GM19240 (cell line): ENCODE measurements around the gene CIAO3.
A peak's percentile ranks its signal among the peaks of the same experiment; 100 is the strongest.

Experiments
- DNase-seq: peaks from one replicate; pipeline ENCODE4 v3.0.0; 2011; ENCODE audit warnings: low spot score; ENCODE audit not compliant: insufficient read length

The CIAO3 gene

DNA sequence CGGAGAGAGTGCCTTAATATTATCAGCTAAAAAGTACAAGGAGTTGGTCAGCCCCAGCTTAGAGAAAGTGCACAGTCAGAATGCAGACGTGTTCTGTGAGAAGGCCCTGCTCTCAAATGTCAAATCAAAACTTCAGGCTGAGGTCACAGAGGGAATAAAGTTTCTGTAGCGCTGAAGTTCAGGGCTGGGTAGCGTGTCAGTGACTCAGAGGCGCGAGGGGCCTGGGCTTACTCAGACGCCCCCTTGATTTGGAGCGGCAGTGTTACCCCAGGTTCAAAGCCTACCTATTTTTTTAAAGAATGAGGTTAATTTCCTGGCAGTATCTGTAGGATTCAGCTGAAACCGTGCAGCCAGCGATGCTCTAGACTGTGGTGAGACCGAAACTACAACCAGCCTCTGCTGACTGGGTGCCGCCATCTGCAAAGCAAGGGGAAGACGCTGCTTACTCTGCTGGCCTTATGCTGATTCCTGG, 4.8 kb downstream of the CIAO3 start:
- DNase-seq: peak; percentile 82

DNA sequence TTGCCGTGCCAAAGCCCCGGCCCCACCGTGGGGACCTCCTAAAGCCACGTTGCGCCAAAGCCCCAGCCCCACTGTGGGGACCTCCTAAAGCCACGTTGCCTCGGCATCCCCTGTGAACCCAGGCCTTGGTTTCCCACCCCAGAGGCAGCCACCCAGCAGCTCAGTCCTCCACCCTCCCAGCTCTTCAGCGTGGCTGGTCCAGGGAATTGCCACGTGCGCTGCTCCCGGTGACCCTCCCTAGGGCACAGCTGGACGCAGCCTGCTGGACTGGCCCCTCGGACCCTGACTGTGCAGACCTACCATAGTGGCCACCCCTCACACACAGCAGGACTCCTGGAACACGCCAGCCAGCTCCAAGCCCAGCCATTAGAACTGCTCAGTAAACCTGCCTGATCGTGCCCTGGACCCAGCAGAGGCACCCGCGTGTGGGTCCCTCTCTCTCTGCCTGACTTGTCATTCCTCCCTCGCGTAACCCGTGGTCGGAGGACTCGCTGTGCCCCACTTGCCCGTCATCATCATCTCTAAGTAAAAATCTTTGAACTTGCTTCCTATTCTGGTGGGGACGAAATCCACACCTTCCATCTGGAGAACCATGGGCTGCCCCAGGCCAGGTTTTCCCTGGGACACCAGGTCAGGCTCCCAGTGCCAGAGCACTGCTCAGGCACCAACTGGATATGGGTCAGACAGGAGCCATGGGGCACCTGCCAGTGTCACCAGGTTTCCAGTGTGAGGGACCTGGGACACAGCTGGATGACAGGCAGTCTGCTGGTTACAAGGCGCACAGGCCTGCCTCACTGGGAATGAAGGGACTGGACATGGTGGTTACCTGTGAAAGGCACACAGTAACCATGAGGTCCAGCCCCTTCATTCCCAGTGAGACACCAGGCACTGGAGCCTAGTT, 5.6 kb downstream of the CIAO3 start:
- no peak for DNase-seq

DNA sequence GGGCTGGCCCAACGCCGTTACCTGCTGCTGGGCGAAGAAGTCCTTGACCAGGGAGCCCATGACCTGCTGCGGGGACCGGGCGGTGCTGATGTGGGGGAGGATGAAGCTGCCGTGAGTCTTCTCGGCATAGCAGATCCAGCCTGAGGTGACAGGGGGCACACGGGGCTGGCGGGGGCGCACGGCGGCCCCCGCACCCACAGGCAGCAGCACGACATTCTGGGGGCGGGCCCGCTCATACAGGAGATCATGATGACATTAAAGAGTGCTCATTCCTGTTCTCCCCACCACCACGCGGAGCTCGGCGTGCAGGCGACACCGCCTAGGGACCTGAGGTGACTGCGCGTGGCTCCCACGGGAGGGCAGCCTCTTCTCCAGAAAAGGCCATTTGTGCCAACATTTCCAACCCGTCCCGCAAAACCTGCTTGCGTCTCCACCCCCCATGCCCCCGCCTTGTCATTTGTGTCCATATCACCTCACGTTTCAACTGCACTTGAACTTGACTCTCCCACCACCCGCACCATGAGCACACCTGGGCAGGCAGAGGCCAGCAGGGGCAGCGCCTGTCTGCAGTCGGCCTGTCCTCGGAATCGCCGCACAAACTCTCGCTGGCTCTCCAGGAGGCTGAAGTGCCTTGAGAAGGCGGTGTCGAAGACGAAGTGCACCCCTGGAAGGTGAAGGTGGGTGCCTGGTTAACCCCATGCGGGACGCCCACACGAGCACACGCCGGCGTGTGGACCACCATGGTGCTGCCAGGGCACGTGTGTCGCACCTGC, 6.4 kb downstream of the CIAO3 start:
- DNase-seq: no peak

DNA sequence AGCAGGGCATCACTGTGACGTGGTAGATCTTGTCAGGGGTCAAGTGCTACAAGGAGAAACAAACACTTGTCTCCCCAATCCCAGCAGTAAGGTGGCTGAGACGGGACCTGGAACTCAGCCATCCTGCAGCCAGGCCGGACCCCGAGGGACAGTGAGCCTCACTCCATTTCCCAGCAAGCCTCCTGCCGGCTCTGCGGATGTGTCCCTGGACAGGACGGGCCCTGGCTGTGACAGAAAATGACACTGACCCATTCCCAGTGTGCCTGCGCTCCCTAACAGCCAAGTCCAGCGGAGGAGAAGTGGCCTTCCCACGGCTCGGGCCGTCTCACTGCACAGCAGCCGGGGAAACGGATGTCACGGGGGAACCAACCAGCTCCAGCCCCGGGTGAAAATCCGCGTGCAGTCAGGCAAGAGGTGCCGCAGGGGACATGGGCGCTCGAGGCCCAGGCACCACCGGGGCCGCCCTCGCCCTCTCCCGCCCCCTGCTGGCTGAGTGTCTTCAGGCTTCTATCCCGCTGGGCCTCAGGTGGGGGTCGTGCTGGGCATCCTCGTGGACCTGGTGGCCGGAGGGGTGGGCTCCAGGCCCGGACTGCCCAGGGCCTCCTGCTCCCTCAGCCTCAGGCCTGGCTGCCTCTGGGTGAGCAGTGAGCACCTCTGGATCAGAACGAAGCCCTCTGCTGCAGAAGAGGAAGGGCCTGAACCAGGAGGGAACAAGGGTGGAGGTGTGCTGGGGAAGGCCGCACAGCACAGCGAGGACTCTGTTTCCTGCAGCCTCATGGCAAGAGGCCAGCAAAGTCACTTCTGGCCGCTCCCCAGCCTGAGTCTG, 7.2 kb downstream of the CIAO3 start:
- DNase-seq: no peak

DNA sequence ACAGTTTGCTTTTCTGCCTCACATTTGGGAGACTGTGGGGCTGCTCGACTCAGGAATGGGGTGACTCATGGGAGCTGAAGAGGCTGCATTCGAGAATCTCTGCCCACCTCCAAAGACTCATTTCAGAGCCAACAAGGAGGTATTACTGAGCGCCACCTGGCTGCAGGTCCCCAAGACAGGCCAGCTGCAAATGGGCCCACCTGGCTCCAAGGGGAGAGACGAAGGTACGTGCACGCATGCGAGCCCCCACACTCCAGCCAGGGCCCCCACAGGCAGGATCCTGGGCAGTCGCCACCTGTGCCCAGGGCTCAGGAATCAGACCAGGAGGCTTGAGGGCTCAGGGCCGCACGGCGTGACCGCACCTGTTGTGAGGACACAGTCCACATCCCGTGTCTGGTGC, 7.9 kb downstream of the CIAO3 start:
- DNase-seq: no peak

DNA sequence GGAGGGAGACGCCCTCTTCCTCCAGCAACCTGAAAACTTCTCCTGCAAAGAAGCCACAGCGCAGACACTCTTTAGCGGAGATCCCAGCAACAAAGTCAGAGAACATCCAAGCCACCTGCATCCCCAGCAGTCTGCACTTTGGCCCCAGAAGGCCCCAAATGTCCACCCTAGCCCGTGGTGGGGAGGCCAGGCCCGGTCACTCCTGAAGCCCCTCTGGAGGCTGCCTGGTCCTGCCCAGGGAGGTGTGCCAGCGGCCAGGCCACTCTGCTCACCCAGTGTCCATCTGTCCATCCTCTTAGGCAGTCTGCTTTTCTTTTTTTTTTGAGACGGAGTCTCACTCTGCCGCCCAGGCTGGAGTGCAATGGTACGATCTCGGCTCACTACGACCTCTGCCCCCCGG, 8.5 kb downstream of the CIAO3 start:
- no peak for DNase-seq

DNA sequence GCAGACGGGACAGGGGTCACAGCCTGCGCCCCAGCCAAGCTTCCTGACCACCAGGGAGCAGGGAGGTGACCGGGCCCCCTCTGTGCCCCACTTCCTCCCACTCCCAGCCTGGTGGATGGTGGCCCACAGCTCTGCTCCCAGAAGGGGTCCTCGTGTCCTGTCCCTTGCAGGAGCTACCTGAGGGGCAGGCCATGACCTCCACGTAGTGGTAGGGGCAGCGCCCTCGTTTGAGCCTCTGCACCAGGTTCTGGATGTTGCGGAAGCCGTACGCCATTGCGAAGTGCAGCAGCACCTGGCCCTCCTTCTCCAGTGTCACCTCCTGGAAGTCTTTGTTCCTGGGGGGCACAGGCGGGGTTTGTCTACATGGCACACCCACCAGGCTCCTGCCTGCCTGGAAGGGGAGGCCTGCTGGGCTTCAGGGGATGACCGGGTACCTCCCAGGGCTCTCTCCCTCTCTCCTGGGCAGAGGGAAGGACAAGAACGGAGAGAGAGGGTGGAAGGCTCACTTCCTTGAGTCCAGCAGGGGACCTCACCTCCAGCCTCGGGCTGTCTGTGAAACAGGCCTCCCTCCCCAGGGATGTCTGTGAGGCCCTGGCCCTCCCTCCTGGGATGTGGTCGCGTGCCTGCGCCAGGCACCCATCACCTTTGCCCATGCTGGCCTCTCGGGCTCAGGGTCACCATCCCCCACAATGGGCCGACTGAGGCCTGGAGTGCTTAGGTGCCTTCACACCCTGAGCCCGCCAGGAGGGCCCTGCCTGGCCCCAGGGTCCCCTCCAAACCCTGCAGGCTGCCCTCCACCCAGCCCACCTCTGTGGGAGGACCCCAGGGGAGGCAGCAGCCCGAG, 9.9 kb downstream of the CIAO3 start:
- no peak for DNase-seq

DNA sequence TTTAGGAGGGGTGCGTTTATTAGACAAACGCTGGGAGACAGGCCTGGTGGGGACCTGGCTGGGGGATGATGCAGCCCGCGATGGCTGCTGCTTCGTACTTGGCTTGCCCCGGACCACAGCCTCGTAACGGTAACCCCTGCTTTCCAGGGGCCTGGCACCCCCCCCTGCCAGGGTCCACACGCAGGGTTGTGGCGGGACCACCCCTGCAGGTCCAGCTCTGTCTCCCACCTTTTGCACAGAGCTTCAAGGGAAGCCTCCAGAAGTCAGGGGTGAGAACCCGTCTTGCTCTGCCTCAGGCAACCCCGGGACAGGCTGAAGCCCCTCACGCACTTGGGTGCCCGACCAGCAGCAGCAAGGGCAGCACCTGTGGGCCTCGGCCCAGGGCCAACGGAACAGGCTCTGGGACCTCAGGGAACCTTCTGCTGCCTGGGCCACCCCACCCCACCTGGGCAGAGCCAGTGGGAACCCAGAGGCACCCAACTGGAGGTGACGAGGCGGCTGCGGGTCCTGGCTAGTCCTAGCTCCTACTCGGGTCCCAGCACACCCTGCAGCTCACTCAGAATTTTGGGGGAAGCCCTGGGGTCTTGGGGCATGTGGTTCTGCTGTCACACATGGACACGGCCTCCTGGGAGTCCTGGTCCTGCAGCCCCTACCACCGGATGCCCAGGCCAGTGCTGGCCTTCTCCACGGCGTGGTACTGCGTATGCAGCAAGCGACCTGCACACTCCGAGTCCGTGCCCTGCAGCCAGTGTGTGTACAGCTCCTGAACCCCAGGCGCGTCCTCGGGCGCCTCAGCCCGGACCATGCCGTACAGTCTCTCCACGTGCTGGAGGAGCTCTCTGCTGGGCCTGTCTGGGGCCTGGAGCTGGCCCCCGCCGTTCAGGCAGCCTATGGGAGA, 10.8 kb downstream of the CIAO3 start:
- no peak for DNase-seq

DNA sequence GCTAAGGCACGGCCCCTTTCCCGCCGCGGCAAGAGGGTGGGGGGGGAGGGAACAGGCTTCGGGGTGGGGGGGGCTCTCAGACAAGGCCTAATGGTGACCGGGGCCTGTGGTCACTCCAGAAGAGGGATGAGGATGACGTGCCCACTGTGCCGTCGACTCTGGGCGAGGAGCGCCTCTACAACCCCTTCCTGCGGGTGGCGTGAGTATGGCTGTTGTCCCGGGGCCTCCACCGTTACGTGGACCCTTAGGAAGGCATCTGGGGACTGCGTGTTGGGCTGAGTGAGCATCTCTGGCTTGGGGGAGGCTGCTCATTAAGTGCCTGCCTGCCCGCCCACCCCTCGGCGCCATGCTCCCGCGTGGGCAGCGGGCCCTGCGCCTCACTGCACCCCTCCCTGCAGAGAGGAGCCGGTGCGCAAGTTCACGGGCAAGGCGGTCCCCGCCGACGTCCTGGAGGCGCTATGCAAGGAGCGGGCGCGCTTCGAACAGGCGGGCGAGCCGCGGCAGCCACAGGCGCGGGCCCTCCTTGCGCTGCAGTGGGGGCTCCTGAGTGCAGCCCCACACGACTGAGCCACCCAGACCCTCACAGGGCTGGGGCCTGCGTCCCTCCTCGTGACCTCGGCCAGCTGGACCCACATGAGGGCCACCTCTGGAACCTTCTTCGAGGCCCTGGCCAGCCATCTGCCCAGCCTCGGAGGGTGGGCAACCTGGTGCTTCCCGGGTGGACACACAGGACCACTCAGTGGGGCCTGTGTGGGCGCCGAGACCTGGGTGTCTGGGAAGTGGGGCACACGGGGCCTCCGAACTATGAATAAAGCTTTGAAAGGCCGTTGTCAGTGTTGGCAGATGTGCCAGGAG, 11.7 kb downstream of the CIAO3 start:
- DNase-seq: no peak

DNA sequence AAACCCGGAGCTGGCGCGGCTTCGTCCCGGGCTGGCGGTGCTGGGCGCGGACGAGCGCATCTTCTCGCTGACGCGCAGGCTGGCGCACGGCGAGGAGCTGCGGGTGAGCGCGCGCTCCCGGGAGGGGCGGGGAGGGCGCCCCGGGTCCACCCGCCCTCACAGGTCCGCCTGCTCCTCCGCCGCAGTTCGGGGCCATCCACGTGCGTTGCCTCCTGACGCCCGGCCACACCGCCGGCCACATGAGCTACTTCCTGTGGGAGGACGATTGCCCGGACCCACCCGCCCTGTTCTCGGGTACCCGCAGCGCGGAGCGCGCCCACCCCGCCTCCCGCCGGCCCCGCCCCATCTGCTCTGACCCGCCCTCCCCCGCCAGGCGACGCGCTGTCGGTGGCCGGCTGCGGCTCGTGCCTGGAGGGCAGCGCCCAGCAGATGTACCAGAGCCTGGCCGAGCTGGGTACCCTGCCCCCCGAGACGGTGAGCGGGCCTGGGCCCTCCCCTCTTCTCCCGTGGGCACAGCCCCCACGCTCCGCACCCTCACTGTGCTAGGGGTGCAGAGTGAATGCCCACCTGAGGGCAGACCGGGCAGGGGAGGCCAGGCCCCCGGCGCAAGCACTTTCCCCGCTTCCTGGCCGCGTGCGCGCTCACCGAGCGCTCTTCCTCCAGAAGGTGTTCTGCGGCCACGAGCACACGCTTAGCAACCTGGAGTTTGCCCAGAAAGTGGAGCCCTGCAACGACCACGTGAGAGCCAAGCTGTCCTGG, 12.5 kb downstream of the CIAO3 start:
- no peak for DNase-seq

DNA sequence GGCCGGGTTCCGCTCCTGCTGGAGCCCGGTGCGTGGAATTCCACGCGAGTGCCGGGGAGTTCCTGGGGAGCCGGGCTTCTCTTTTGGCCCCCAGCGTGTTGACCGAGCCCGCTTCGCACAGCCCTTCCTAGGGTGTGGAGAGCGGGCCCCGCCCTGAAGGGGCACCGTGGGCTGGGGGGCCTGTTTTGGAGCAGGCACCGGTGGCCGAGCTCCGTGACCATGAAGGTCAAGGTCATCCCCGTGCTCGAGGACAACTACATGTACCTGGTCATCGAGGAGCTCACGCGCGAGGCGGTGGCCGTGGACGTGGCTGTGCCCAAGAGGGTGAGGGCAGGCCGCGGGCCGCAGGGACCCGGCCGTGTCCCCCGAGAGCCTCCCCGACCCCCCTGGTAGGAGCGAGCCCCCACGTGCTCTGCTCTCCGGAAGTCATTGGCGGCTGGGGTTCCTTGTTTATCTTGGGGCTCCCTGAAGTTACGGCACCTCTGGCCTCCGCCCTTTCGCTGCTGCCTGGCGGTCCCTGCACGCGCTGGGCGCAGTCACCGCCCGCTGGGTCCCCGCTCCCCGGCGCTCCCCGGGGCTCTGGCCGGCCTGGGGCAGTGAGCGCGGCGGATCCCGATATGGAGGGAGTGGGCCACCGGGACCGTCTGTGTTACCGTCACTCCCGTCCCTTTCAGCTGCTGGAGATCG, 13.4 kb downstream of the CIAO3 start:
- DNase-seq: no peak

DNA sequence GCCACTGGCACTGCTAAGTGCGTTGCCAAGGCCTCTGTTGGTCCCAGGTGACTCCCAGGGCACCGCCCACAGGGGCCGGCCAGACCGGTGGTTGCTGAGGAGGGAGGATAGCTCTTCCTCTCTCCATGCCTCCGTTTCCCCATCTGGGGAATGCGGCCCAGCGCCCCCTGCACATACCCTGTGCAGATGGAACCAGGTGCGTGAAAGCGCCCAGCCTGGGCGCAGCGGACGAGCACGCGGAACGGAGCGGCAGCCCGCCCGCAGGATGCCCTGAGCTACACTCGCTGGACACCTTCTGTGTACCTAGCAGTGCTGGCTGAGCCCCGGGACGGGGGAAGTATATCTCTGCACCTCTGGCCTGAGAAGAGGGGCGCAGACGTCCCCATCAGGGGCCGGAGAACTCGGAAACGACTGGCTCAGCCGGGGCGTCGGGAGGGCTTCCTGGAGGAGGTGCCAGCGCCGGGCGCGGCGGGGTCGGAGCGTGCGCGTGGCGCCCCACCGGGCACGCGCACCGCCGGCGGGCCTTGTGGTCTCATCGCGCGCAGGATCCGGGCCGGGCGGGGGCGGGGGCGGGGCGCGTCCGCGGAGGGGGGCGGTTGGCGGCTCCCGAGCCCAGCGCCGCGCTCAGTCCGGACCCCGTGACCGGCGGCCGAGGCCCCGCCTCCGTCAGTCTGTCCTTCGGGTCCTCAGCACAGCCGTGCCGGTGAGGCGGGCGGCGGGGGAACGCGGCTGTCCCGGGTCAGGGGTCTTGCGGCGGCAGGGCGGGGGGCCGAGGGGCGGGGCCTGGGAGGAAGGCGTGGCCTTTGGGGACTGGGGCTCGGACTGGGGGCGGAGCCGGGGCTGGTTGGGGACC, 14.1 kb downstream of the CIAO3 start, which contains the start of the genes CCDC78 and HAGHL:
Gene CCDC78 (minus strand): TSS at position 6 of the 853 bp plus-strand sequence. CDS start 76 bp downstream, outside the sequence.
Gene HAGHL (plus strand): TSS at position 669 of the 853 bp plus-strand sequence. CDS start 404 bp downstream, outside the sequence.
- DNase-seq: no peak

DNA sequence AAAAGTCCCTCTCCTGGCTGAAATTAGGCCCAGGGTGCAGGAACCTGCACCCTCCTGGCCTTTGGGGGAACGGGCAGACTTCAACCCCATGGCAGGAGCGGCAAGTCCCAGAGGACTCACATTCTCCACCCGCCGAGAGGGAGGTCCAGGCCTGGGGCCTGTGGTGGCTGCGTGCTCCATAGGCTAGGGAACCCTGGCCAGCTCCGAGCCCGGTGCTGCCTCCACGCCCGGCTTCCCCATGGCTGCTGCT, 14.7 kb downstream of the CIAO3 start:
- no peak for DNase-seq

DNA sequence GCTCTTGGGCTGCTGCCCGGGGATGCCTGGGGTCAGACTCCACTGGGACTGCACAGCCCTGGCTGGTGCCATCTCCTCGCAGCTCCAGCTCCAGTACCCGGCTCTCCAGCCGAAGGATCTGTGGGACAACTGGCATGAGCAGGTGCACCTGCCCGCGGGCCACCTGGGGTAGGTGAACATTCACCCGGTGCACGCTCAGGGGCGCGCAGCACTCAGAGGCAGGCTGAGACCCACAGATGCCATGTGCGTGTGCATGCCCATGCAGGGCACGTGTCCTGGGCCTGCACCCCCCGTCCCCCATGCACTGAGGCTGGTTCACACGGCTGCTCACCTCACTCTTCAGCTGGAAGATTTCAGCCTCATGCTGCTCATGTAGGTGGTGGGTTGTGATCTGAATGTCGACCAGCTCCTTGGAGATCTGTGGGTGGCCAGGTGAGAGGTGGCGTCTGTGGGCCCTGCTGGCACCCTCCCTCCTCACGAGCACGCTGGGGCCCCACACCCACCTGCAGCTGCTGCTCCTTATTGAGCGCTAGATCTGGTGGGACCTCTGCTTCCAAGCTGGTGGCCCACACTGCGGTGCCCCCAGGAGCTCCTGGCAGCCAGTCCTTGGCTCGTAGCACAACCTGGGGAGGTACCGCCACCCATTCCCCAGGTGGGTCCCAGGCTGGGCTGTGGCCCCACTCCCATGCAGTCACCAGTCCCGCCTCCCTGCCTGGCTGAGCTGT, 15.2 kb downstream of the CIAO3 start:
- no peak for DNase-seq

DNA sequence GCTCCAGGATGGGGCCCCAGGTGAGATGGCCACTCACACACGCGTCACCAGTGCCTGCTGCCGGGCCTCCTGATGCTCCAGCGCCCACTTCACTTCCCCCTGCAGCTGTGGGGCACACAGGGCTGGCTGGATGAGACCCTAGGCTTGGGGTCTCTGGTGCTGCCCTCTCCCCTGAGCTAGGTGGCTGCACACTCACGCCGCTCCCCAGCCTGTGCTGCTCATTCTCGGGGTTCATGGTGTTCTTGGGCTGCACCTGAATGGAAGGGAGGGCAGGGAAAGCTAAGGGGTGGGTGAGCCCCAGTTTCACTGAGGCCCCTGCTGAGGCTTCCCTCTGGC, 15.8 kb downstream of the CIAO3 start:
- no peak for DNase-seq
